ENCODE results near the gene DLX2. TPM values are rescaled to one million over a fixed set of nuclear protein-coding genes. Genes with fewer than 3 reads are reported as not detected.

Gene DLX2
- total and polyA plus RNA-seq, 2 donors = 0.09 to 0.43 TPM

DNA sequence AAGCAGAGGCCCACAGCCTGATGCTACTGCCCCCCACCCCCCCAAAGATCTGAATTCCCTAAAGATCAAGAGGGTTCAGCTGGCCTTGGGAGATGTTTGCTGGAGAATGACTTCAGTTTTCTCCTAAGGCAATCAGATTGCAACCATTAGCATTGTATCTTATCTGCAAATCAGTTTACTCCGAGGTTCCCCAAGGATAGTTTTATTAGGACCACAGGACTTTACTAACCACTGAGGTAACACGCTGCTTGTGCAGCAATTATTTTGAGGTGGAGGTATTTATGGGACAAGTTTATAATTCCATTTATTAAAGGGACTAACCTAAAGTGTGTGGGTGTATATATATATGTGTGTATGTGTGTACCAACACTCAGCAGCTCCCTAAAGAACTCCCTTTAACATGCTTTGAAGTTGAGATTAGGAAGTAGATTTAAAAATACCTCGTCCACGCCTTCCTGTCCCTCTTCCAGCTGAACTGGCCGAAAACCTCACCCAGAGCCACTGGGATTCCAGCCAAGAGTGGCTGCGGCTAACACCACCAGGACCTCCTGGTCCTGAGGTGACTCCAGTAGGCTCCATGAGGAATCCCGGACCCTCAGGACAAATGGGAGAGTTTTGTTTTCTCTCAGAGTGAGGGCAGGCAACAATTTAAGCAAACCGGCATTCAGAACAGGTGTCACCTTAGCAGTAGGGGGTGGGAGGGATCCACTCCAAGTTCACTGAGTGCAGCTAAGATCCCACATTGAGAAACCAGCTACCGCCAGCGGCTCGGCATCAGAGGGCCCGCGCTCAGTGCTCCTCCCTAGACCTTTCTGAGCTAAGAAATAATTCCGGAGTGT, 20.4 kb downstream of the DLX2 start:
- Histone ChIP-seq H3K36me3 (ENCODE audit: control insufficient read depth in 2 of 2, insufficient read depth in 2 of 2, low read length in 1 of 2) (no peaks in the 10 kb centered on the region), H3K9me3 (ENCODE audit: control insufficient read depth in 2 of 2, insufficient read depth in 1 of 2, low read length in 1 of 2) (peaks cover 1 to 24% of the 10 kb centered on the region in 2 donors), H3K27ac (ENCODE audit: low read depth in 1 of 2, low read length in 1 of 2) (no peak overlapping the region), H3K27me3 (ENCODE audit: control insufficient read depth in 2 of 2, insufficient read depth in 1 of 2, low read length in 1 of 2) (peaks cover 92 to 97% of the 10 kb centered on the region in 2 donors), H3K4me3 (ENCODE audit: low read length in 2 of 2) (no peak overlapping the region), H3K4me1 (ENCODE audit: control insufficient read depth in 2 of 2, insufficient read depth in 2 of 2, low read length in 2 of 2) (peaks cover 6 to 66% of the 10 kb centered on the region in 2 donors)
- peak in 3 of 9 donors; percentile 7 to 49 (median 21) for DNase-seq (ENCODE audit: low read depth in 6 of 9, low spot score in 9 of 9)
- WGBS = 9% methylated on average over 14 of the region's 14 CpGs

DNA sequence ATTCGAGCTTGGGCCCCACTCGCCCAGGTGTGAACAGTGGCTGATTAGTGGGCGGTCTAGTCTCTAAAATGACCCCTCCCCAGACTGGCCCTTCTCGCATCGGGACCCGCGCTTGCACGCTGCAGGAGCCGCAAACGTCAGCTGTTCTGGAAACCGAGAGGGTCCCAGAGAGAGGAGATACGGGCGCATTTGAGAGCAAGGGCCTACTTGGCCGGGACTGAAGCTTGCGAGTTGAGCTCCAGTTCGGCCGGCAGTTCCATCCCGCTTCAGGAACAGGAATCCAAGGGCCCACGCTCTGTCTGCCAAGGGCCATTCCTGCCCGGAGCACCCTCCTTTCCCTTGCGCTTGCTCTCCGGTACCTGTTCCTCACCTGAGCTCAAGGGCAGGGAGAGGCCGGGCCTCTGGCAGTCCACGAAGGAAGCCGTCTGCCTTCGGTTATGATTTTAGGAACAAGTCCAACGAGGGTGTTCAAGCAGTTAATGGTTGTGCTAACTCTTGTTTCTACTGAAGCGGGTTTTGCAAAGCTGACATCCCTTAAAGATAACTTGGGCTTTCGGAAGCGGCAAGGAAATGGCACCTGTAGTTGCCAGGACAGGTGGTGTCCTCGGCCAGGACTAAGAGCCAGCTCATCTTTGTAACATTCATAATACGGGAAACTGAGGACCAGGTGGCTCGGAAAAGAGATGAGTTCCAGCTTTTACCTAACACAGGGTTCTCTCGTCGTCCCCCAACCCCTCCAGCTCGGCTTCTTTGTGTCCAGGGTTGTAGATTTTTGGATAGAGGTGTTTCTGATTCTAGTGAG, 21.3 kb downstream of the DLX2 start:
- Histone ChIP-seq H3K27me3 (ENCODE audit: control insufficient read depth in 2 of 2, insufficient read depth in 1 of 2, low read length in 1 of 2) (peaks cover 84 to 88% of the 10 kb centered on the region in 2 donors), H3K4me1 (ENCODE audit: control insufficient read depth in 2 of 2, insufficient read depth in 2 of 2, low read length in 2 of 2) (peaks cover 6 to 57% of the 10 kb centered on the region in 2 donors), H3K27ac (ENCODE audit: low read depth in 1 of 2, low read length in 1 of 2) (no peak overlapping the region), H3K36me3 (ENCODE audit: control insufficient read depth in 2 of 2, insufficient read depth in 2 of 2, low read length in 1 of 2) (no peaks in the 10 kb centered on the region), H3K9me3 (ENCODE audit: control insufficient read depth in 2 of 2, insufficient read depth in 1 of 2, low read length in 1 of 2) (peaks cover 1 to 24% of the 10 kb centered on the region in 2 donors), H3K4me3 (ENCODE audit: low read length in 2 of 2) (no peak overlapping the region)
- peak in 2 of 9 donors; percentile 23 to 29 for DNase-seq (ENCODE audit: low read depth in 6 of 9, low spot score in 9 of 9)
- WGBS = 12% methylated on average over 36 of the region's 36 CpGs

DNA sequence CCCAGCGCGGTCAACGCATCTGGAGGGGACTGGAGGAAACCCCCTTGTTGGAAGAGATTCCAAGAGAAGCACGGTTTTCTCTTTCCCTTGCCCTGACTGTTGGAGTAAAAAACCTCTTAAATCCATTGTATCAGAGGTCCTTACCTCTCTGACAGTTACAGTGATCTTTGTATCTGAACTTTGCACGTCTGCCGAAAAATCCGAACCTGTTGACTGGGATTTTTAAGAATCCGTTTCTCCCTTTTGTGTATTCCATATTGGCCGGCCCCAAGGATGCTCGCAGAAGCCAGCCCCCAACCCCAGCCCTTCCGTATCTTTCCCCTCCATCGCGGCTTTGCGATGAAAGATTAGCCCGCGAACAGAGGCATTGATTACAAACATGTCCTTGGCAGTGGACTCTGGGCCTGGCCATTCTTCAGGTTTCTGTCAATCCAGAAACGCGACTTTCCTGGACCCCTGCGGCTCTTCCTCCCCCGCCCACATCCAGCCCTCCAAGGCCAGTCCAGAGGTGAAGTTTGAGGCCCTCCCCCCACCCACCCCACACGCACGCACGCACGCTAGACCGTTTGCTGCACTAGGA, 22.0 kb downstream of the DLX2 start:
- 15% methylated on average over 25 of the region's 25 CpGs for WGBS
- DNase-seq (ENCODE audit: low read depth in 6 of 9, low spot score in 9 of 9) = peak in 1 of 9 donors; percentile 8
- Histone ChIP-seq H3K4me3 (ENCODE audit: low read length in 2 of 2) (no peak overlapping the region), H3K4me1 (ENCODE audit: control insufficient read depth in 2 of 2, insufficient read depth in 2 of 2, low read length in 2 of 2) (peaks cover 6 to 50% of the 10 kb centered on the region in 2 donors), H3K27ac (ENCODE audit: low read depth in 1 of 2, low read length in 1 of 2) (no peak overlapping the region), H3K36me3 (ENCODE audit: control insufficient read depth in 2 of 2, insufficient read depth in 2 of 2, low read length in 1 of 2) (no peaks in the 10 kb centered on the region), H3K27me3 (ENCODE audit: control insufficient read depth in 2 of 2, insufficient read depth in 1 of 2, low read length in 1 of 2) (peaks cover 82 to 84% of the 10 kb centered on the region in 2 donors), H3K9me3 (ENCODE audit: control insufficient read depth in 2 of 2, insufficient read depth in 1 of 2, low read length in 1 of 2) (peaks cover 1 to 22% of the 10 kb centered on the region in 2 donors)

DNA sequence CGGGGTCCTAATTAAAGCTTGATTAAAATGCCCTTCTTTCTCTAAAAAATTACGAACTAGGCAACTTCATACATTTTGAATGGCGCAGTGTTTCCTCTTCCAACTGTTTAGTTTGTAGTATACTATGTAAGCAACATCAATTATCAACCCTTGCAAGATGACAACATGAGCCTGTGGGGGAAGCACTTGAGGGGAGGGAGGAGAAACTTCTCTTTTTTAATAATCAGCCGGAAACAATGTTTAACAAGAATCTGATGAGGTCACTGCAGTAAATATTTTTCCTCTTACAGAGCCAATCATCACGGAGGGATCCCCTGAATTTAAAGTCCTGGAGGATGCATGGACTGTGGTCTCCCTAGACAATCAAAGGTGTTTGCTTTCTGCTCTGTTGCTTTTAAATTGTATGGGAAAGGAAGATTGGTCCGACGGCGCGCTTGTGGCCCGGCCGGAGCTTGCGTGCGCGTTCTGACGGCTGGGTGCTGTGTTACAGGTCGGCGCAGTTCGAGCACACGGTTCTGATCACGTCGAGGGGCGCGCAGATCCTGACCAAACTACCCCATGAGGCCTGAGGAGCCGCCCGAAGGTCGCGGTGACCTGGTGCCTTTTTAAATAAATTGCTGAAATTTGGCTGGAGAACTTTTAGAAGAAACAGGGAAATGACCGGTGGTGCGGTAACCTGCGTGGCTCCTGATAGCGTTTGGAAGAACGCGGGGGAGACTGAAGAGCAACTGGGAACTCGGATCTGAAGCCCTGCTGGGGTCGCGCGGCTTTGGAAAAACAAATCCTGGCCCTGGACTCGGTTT, 22.7 kb downstream of the DLX2 start:
- 9% methylated on average over 38 of the region's 38 CpGs for WGBS
- Histone ChIP-seq H3K27ac (ENCODE audit: low read depth in 1 of 2, low read length in 1 of 2) (no peak overlapping the region), H3K4me3 (ENCODE audit: low read length in 2 of 2) (no peak overlapping the region), H3K27me3 (ENCODE audit: control insufficient read depth in 2 of 2, insufficient read depth in 1 of 2, low read length in 1 of 2) (peaks cover 76 to 83% of the 10 kb centered on the region in 2 donors), H3K4me1 (ENCODE audit: control insufficient read depth in 2 of 2, insufficient read depth in 2 of 2, low read length in 2 of 2) (peaks cover 6 to 43% of the 10 kb centered on the region in 2 donors), H3K36me3 (ENCODE audit: control insufficient read depth in 2 of 2, insufficient read depth in 2 of 2, low read length in 1 of 2) (no peaks in the 10 kb centered on the region), H3K9me3 (ENCODE audit: control insufficient read depth in 2 of 2, insufficient read depth in 1 of 2, low read length in 1 of 2) (peaks cover 1 to 18% of the 10 kb centered on the region in 2 donors)
- DNase-seq (ENCODE audit: low read depth in 6 of 9, low spot score in 9 of 9) = peak in 2 of 9 donors; percentile 4 to 19

DNA sequence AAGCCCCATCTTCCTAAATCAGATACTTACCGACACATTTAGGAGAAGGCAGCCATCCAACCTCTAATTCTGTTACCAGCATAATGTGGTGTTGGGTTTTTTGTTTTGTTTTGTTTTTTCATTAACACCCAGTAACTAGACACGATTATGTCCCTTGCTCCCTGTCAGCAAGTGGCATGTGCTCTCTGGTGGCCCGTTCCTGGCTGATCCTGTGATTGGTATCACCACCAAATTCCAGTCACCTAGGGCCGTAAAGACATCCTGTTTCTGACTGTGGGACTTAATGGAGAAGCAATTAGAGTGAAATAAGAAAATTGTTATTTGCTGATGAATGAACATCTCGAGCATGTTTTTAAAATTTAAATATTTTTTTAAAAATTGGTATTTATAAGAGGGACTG, 23.3 kb downstream of the DLX2 start:
- Histone ChIP-seq H3K27ac (ENCODE audit: low read depth in 1 of 2, low read length in 1 of 2) (no peak overlapping the region), H3K4me3 (ENCODE audit: low read length in 2 of 2) (no peak overlapping the region), H3K27me3 (ENCODE audit: control insufficient read depth in 2 of 2, insufficient read depth in 1 of 2, low read length in 1 of 2) (peaks cover 69 to 76% of the 10 kb centered on the region in 2 donors), H3K36me3 (ENCODE audit: control insufficient read depth in 2 of 2, insufficient read depth in 2 of 2, low read length in 1 of 2) (no peaks in the 10 kb centered on the region), H3K4me1 (ENCODE audit: control insufficient read depth in 2 of 2, insufficient read depth in 2 of 2, low read length in 2 of 2) (peaks cover 0 to 37% of the 10 kb centered on the region in 2 donors), H3K9me3 (ENCODE audit: control insufficient read depth in 2 of 2, insufficient read depth in 1 of 2, low read length in 1 of 2) (peaks cover 1 to 18% of the 10 kb centered on the region in 2 donors)
- DNase-seq (ENCODE audit: low read depth in 6 of 9, low spot score in 9 of 9) = no peak
- WGBS = 77% methylated on average over 5 of the region's 5 CpGs

DNA sequence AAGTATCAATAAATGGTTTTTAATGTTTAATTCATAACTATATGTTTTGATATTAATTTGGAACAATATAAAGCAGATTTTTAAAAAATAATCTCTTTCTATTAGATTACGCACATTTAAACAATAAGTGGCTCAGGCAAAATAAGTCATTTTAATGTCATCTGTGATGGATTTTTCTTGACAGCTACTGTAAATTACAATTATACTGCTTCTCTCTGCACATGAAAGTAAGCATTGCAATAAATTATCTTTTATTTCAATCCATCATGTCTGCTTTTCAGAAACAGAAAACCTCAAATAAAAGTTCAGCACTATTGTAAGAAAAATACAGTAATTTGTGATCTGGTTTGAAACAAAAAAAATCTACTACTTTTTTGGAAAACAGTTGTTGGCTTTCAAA, 28.4 kb downstream of the DLX2 start:
- DNase-seq (ENCODE audit: low read depth in 6 of 9, low spot score in 9 of 9) = no peak
- no peaks in the 10 kb centered on the region for H3K9me3 ChIP-seq (ENCODE audit: control insufficient read depth in 2 of 2, insufficient read depth in 1 of 2, low read length in 1 of 2)
- H3K36me3 ChIP-seq (ENCODE audit: control insufficient read depth in 2 of 2, insufficient read depth in 2 of 2, low read length in 1 of 2) = no peaks in the 10 kb centered on the region
- no peak overlapping the region for H3K4me3 ChIP-seq (ENCODE audit: low read length in 2 of 2)
- no peaks in the 10 kb centered on the region for H3K4me1 ChIP-seq (ENCODE audit: control insufficient read depth in 2 of 2, insufficient read depth in 2 of 2, low read length in 2 of 2)
- WGBS = 96% methylated on average over 1 of the region's 1 CpG
- no peak overlapping the region for H3K27ac ChIP-seq (ENCODE audit: low read depth in 1 of 2, low read length in 1 of 2)
- H3K27me3 ChIP-seq (ENCODE audit: control insufficient read depth in 2 of 2, insufficient read depth in 1 of 2, low read length in 1 of 2) = peaks cover 21 to 25% of the 10 kb centered on the region in 2 donors

DNA sequence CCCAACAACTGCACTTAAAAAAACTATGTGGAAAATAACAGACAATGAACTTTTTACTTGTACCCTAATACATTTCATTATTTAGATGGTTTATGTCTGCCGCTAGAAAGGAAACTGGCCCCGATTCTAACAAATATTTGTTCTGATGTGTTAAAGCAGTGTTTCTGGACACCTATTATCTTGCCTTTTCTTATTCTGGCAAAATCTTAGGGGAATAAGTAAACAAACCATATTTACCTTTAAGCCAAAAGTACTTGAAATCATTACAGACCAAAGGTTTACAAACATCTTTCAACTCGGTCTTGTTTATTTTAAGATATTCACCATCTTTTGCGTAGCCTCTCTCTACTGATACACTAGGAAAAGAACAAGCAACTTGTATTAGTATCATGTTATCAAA, 29.2 kb downstream of the DLX2 start:
- no peak for DNase-seq (ENCODE audit: low read depth in 6 of 9, low spot score in 9 of 9)
- 99% methylated on average over 4 of the region's 4 CpGs for WGBS

DNA sequence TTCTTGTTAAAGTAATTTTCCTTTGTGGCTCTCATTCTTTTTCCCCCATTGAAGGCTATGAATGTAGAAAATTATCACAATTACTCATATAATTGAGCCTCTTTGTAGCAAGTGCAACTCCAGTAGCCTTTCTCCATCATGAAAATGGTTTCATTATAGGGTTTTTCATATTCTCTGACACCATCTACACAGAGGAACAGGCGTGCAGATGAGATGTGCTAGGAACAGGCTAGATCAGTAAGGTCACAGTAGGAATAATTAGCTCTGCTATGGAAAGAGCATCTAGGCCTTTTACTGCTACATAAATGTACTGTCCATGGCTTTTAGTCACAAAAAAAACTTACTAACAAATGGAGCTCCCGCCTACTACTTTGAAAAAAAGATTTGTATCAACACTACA, 30.0 kb downstream of the DLX2 start:
- WGBS = 99% methylated on average over 2 of the region's 2 CpGs
- no peak overlapping the region for H3K27ac ChIP-seq (ENCODE audit: low read depth in 1 of 2, low read length in 1 of 2)
- peaks cover 6 to 9% of the 10 kb centered on the region in 2 donors for H3K27me3 ChIP-seq (ENCODE audit: control insufficient read depth in 2 of 2, insufficient read depth in 1 of 2, low read length in 1 of 2)
- no peak for DNase-seq (ENCODE audit: low read depth in 6 of 9, low spot score in 9 of 9)
- H3K9me3 ChIP-seq (ENCODE audit: control insufficient read depth in 2 of 2, insufficient read depth in 1 of 2, low read length in 1 of 2) = no peaks in the 10 kb centered on the region
- no peak overlapping the region for H3K4me3 ChIP-seq (ENCODE audit: low read length in 2 of 2)
- no peaks in the 10 kb centered on the region for H3K4me1 ChIP-seq (ENCODE audit: control insufficient read depth in 2 of 2, insufficient read depth in 2 of 2, low read length in 2 of 2)
- no peaks in the 10 kb centered on the region for H3K36me3 ChIP-seq (ENCODE audit: control insufficient read depth in 2 of 2, insufficient read depth in 2 of 2, low read length in 1 of 2)

More for the DNA sequence above, 29.2 kb downstream of the DLX2 start:
- no peak overlapping the region for H3K4me3 ChIP-seq (ENCODE audit: low read length in 2 of 2)
- no peak overlapping the region for H3K27ac ChIP-seq (ENCODE audit: low read depth in 1 of 2, low read length in 1 of 2)
- no peaks in the 10 kb centered on the region for H3K4me1 ChIP-seq (ENCODE audit: control insufficient read depth in 2 of 2, insufficient read depth in 2 of 2, low read length in 2 of 2)
- H3K9me3 ChIP-seq (ENCODE audit: control insufficient read depth in 2 of 2, insufficient read depth in 1 of 2, low read length in 1 of 2) = no peaks in the 10 kb centered on the region
- H3K36me3 ChIP-seq (ENCODE audit: control insufficient read depth in 2 of 2, insufficient read depth in 2 of 2, low read length in 1 of 2) = no peaks in the 10 kb centered on the region
- H3K27me3 ChIP-seq (ENCODE audit: control insufficient read depth in 2 of 2, insufficient read depth in 1 of 2, low read length in 1 of 2) = peaks cover 14 to 17% of the 10 kb centered on the region in 2 donors

All from thymus (tissue), 11 donors.